Anterior cingulate cortex (tissue), 58 donors: ENCODE measurements around the gene KCNG4.
"Not testable (repeated sequence)": the region's sequence is repeated elsewhere in the genome, so short reads cannot be mapped to it uniquely, and the experiment has no call there.

Source experiments
- DNase-seq, 58 donors: peaks; one replicate each; lab custom pipeline; 2025; lab: John Stamatoyannopoulos, UW

Gene KCNG4

GRCh38 chr16:84212631-84213030 lies 27.2 kb downstream of the KCNG4 start:
- no peak for DNase-seq

GRCh38 chr16:84212154-84212553 lies 27.7 kb downstream of the KCNG4 start:
- no peak for DNase-seq

GRCh38 chr16:84209989-84210388 lies 29.8 kb downstream of the KCNG4 start:
- DNase-seq = no peak

- DNase-seq = no peak
Measured at GRCh38 chr16:84207879-84208278, 31.9 kb downstream of the KCNG4 start.

- no peak for DNase-seq
Measured at GRCh38 chr16:84207251-84207650, 32.6 kb downstream of the KCNG4 start.

GRCh38 chr16:84205976-84206691 lies 33.7 kb downstream of the KCNG4 start:
- DNase-seq = no peak

GRCh38 chr16:84205123-84205522 lies 34.7 kb downstream of the KCNG4 start:
- DNase-seq = not testable (repeated sequence)

GRCh38 chr16:84204551-84204950 lies 35.3 kb downstream of the KCNG4 start:
- DNase-seq = not testable (repeated sequence)

- peak in 31 of 58 donors; percentile 10 to 87 (median 36) for DNase-seq
Measured at GRCh38 chr16:84199861-84200260, 40.0 kb downstream of the KCNG4 start.

- no peak for DNase-seq
Measured at GRCh38 chr16:84199097-84199496, 40.7 kb downstream of the KCNG4 start.

- DNase-seq = no peak
Measured at GRCh38 chr16:84198401-84198800, 41.4 kb downstream of the KCNG4 start.

GRCh38 chr16:84197466-84198128 lies 42.2 kb downstream of the KCNG4 start:
- no peak for DNase-seq

GRCh38 chr16:84196727-84197394 lies 43.0 kb downstream of the KCNG4 start:
- no peak for DNase-seq

GRCh38 chr16:84196101-84196500 lies 43.7 kb downstream of the KCNG4 start:
- DNase-seq = no peak

GRCh38 chr16:84195201-84196093 lies 44.4 kb downstream of the KCNG4 start:
- DNase-seq = no peak

- DNase-seq = no peak
Measured at GRCh38 chr16:84194470-84195200, 45.2 kb downstream of the KCNG4 start.

GRCh38 chr16:84194018-84194417 lies 45.8 kb downstream of the KCNG4 start:
- DNase-seq = no peak

GRCh38 chr16:84193480-84193879 lies 46.3 kb downstream of the KCNG4 start:
- no peak for DNase-seq

GRCh38 chr16:84191466-84191865 lies 48.3 kb downstream of the KCNG4 start:
- no peak for DNase-seq
